ENCODE results near the gene GID4.

GID4 gene

GRCh38 chr17:18045691-18046350 lies 6.6 kb downstream of the GID4 start:
- no peak for DNase-seq

GRCh38 chr17:18055597-18055996 lies 16.4 kb downstream of the GID4 start:
- no peak for DNase-seq

GRCh38 chr17:18056214-18056613 lies 17.0 kb downstream of the GID4 start:
- no peak for DNase-seq

- DNase-seq = no peak
Measured at GRCh38 chr17:18059283-18059682, 20.1 kb downstream of the GID4 start.

- no peak for DNase-seq
Measured at GRCh38 chr17:18064053-18064452, 24.8 kb downstream of the GID4 start.

GRCh38 chr17:18065546-18065945 lies 26.3 kb downstream of the GID4 start:
- no peak for DNase-seq

- no peak for DNase-seq
Measured at GRCh38 chr17:18066866-18067265, 27.7 kb downstream of the GID4 start.

GRCh38 chr17:18069101-18069500 lies 29.9 kb downstream of the GID4 start:
- no peak for DNase-seq

GRCh38 chr17:18070861-18071340 lies 31.7 kb downstream of the GID4 start:
- DNase-seq = no peak

- DNase-seq = no peak
Measured at GRCh38 chr17:18071751-18072150, 32.5 kb downstream of the GID4 start.

- no peak for DNase-seq
Measured at GRCh38 chr17:18074566-18075272, 35.5 kb downstream of the GID4 start.

- DNase-seq = no peak
Measured at GRCh38 chr17:18076936-18077335, 37.7 kb downstream of the GID4 start.

GRCh38 chr17:18079543-18079942 lies 40.3 kb downstream of the GID4 start:
- no peak for DNase-seq

- no peak for DNase-seq
Measured at GRCh38 chr17:18084256-18084655, 45.0 kb downstream of the GID4 start.

- DNase-seq = peak; percentile 74
Measured at GRCh38 chr17:18087610-18088491, 48.6 kb downstream of the GID4 start, which contains the start of gene DRG2. Gene DRG2 (plus strand): TSS chr17:18087948. CDS start chr17:18088024, 76 bp downstream.

- DNase-seq = no peak
Measured at GRCh38 chr17:18089613-18090012, 50.4 kb downstream of the GID4 start.

- DNase-seq = no peak
Measured at GRCh38 chr17:18093616-18094408, 54.6 kb downstream of the GID4 start.

- DNase-seq = no peak
Measured at GRCh38 chr17:18094409-18094807, 55.2 kb downstream of the GID4 start.

- DNase-seq = no peak
Measured at GRCh38 chr17:18099516-18099915, 60.3 kb downstream of the GID4 start.

- no peak for DNase-seq
Measured at GRCh38 chr17:18100616-18101015, 61.4 kb downstream of the GID4 start.

- DNase-seq = no peak
Measured at GRCh38 chr17:18101828-18102227, 62.6 kb downstream of the GID4 start.

- no peak for DNase-seq
Measured at GRCh38 chr17:18102640-18103039, 63.4 kb downstream of the GID4 start.

GRCh38 chr17:18105027-18105426 lies 65.8 kb downstream of the GID4 start:
- no peak for DNase-seq

Data from NCI-H1092 treated with DMSO at 0.1 percent for 48 hours (cell line).